HG02943 (cell line): ENCODE results near the gene CREG2.
A peak's percentile ranks its signal among the peaks of the same experiment; 100 is the strongest.

Experiments used
- ATAC-seq: cut with Tn5 transposase; IDR thresholded peaks from one replicate; pipeline ENCODE4 v1.9.1; 2021; ENCODE audit warnings: mild to moderate bottlenecking, low read depth, moderate library complexity; ENCODE audit not compliant: unreplicated experiment

CREG2 gene

GRCh38 chr2:101310834-101311695 is 76.2 kb downstream of the CREG2 start:
- no peak for ATAC-seq

GRCh38 chr2:101310090-101310833 is 77.0 kb downstream of the CREG2 start:
- no peak for ATAC-seq

- peak; percentile 51 for ATAC-seq
These were observed 78.7 kb downstream of the CREG2 start, which contains the start of gene RNF149 for GRCh38 chr2:101308432-101309210. Gene RNF149 (minus strand): TSS chr2:101308701. CDS start chr2:101308588, 113 bp downstream.

- peak; percentile 19 for ATAC-seq
These were observed 79.3 kb downstream of the CREG2 start for GRCh38 chr2:101307950-101308431.

GRCh38 chr2:101307503-101307902 is 79.8 kb downstream of the CREG2 start:
- ATAC-seq: no peak

GRCh38 chr2:101306410-101306809 is 80.9 kb downstream of the CREG2 start:
- no peak for ATAC-seq

GRCh38 chr2:101305492-101306078 is 81.7 kb downstream of the CREG2 start:
- no peak for ATAC-seq

- ATAC-seq: no peak
These were observed 82.3 kb downstream of the CREG2 start for GRCh38 chr2:101305035-101305434.

GRCh38 chr2:101303688-101304087 is 83.6 kb downstream of the CREG2 start:
- no peak for ATAC-seq

GRCh38 chr2:101302016-101302415 is 85.3 kb downstream of the CREG2 start:
- ATAC-seq: no peak

GRCh38 chr2:101300836-101301235 is 86.5 kb downstream of the CREG2 start:
- ATAC-seq: no peak

GRCh38 chr2:101300164-101300563 is 87.1 kb downstream of the CREG2 start:
- no peak for ATAC-seq

- no peak for ATAC-seq
These were observed 87.7 kb downstream of the CREG2 start for GRCh38 chr2:101299604-101300003.

- ATAC-seq: no peak
These were observed 89.9 kb downstream of the CREG2 start for GRCh38 chr2:101297383-101297782.

- no peak for ATAC-seq
These were observed 90.9 kb downstream of the CREG2 start for GRCh38 chr2:101296371-101296770.

GRCh38 chr2:101295895-101296294 is 91.4 kb downstream of the CREG2 start:
- no peak for ATAC-seq
